Parathyroid adenoma (tissue), 2 donors: ENCODE data around the gene PLD1.

Experiments used
- H2AFZ ChIP-seq: fragments of 300-600 bp; sonication (generic); one replicate; pipeline ENCODE4 v1.7.0; 2017; ENCODE audit warnings: antibody characterized with exemption, mild to moderate bottlenecking
- H3K27ac ChIP-seq: fragments of 300-600 bp; sonication (generic); one replicate; pipeline ENCODE4 v1.7.0; 2017
- H3K27me3 ChIP-seq: fragments of 300-600 bp; sonication (generic); one replicate; pipeline ENCODE4 v1.7.0; 2017; ENCODE audit warnings: low read length; ENCODE audit not compliant: control insufficient read depth, insufficient read depth
- H3K36me3 ChIP-seq: fragments of 300-600 bp; sonication (generic); one replicate; pipeline ENCODE4 v1.7.0; 2017; ENCODE audit warnings: low read length; ENCODE audit not compliant: control insufficient read depth, insufficient read depth
- H3K4me1 ChIP-seq: fragments of 300-600 bp; sonication (generic); one replicate; pipeline ENCODE4 v1.7.0; 2017; ENCODE audit warnings: control low read depth
- H3K4me2 ChIP-seq: fragments of 300-600 bp; sonication (generic); one replicate; pipeline ENCODE4 v1.7.0; 2017; ENCODE audit warnings: low read length
- H3K4me3 ChIP-seq: fragments of 300-600 bp; sonication (generic); one replicate; pipeline ENCODE4 v1.7.0; 2017; ENCODE audit warnings: low read depth, low read length
- H3K79me2 ChIP-seq: fragments of 300-600 bp; sonication (generic); one replicate; pipeline ENCODE4 v1.7.0; 2017; ENCODE audit warnings: control low read depth
- H3K9ac ChIP-seq: fragments of 300-600 bp; sonication (generic); one replicate; pipeline ENCODE4 v1.7.0; 2017; ENCODE audit warnings: mild to moderate bottlenecking
- H3K9me3 ChIP-seq: fragments of 300-600 bp; sonication (generic); one replicate; pipeline ENCODE4 v1.7.0; 2017; ENCODE audit warnings: low read length; ENCODE audit not compliant: control insufficient read depth
- TF ChIP-seq, protein P1 (sequence below): fragments of 300-600 bp; sonication (generic); IDR thresholded peaks from one replicate; pipeline ENCODE4 v1.7.0; 2017; ENCODE audit warnings: antibody characterized with exemption, mild to moderate bottlenecking
- donor health status: primary hyperparathyroidism.

PLD1 gene

DNA sequence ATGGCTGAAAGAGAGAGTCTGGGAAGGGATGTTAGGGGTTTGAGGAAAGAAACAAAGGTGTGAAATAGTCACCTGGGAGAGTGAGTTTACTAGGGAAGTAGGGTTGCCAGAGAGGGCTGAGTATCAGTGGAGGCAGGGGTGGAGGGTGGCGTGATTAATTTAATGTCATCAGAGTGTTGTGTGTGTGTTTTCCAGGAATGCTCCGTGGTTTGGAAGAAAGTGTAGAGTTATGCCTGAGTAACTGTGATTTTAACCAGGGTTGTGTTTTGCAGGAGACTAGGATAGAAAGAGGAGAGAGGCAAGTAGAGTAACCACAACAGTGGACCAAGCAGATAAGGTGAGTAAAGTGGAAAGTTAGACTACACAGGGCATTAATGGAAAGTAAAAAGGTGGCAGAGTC is 27.2 kb downstream of the PLD1 start:
- Histone ChIP-seq H3K4me1 (no peaks in the 10 kb centered on the region), H3K4me3 (no peak overlapping the region), H3K27me3 (no peaks in the 10 kb centered on the region), H3K9me3 (no peaks in the 10 kb centered on the region), H2AFZ (no peak overlapping the region), H3K9ac (no peak overlapping the region), H3K27ac (no peak overlapping the region), H3K79me2 (peaks cover 3% of the 10 kb centered on the region), H3K36me3 (no peaks in the 10 kb centered on the region), H3K4me2 (no peak overlapping the region)
- TF ChIP-seq, protein P1, sequence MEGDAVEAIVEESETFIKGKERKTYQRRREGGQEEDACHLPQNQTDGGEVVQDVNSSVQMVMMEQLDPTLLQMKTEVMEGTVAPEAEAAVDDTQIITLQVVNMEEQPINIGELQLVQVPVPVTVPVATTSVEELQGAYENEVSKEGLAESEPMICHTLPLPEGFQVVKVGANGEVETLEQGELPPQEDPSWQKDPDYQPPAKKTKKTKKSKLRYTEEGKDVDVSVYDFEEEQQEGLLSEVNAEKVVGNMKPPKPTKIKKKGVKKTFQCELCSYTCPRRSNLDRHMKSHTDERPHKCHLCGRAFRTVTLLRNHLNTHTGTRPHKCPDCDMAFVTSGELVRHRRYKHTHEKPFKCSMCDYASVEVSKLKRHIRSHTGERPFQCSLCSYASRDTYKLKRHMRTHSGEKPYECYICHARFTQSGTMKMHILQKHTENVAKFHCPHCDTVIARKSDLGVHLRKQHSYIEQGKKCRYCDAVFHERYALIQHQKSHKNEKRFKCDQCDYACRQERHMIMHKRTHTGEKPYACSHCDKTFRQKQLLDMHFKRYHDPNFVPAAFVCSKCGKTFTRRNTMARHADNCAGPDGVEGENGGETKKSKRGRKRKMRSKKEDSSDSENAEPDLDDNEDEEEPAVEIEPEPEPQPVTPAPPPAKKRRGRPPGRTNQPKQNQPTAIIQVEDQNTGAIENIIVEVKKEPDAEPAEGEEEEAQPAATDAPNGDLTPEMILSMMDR = no peak

- H3K4me3 ChIP-seq = no peak overlapping the region
- no peak overlapping the region for H3K27ac ChIP-seq
- TF ChIP-seq, protein P1 = no peak
Measured at GRCh38 chr3:171782617-171783016, 27.7 kb downstream of the PLD1 start.

DNA sequence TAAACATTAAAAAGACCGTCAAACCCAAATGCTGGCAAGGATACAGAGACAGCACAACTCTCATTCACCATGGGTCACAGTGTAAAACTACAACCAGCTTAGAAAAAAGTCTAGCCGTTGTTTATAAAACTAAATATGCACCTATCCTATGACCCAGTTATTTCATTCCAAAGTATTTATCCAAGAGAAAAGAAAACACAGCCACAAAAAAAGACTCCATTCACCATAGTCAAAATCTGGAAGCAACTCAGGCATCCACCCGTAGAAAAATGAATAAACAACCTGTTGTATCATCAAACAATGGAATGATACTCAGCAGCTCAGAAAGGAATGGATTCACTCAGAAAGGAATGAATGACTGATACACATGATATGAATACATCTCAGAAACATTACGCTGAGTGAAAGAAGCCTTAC is 28.6 kb downstream of the PLD1 start:
- H3K9me3 ChIP-seq = no peaks in the 10 kb centered on the region

More at GRCh38 chr3:171782617-171783016, 27.7 kb downstream of the PLD1 start:
- Histone ChIP-seq H3K9ac (no peak overlapping the region), H3K9me3 (no peaks in the 10 kb centered on the region), H3K36me3 (no peaks in the 10 kb centered on the region), H3K4me1 (no peaks in the 10 kb centered on the region), H3K79me2 (peaks cover 3% of the 10 kb centered on the region), H2AFZ (no peak overlapping the region), H3K27me3 (no peaks in the 10 kb centered on the region), H3K4me2 (no peak overlapping the region)

GRCh38 chr3:171778493-171778892 is 31.8 kb downstream of the PLD1 start:
- Histone ChIP-seq H3K36me3 (no peaks in the 10 kb centered on the region), H3K4me1 (no peaks in the 10 kb centered on the region), H3K79me2 (no peaks in the 10 kb centered on the region), H3K4me2 (no peak overlapping the region), H3K9me3 (no peaks in the 10 kb centered on the region), H3K27me3 (no peaks in the 10 kb centered on the region), H3K4me3 (no peak overlapping the region), H2AFZ (no peak overlapping the region), H3K27ac (no peak overlapping the region), H3K9ac (no peak overlapping the region)
- TF ChIP-seq, protein P1 = no peak

More for the DNA sequence above, 28.6 kb downstream of the PLD1 start:
- no peaks in the 10 kb centered on the region for H3K79me2 ChIP-seq
- H2AFZ ChIP-seq = no peak overlapping the region
- H3K27me3 ChIP-seq = no peaks in the 10 kb centered on the region
- H3K4me1 ChIP-seq = no peaks in the 10 kb centered on the region
- H3K27ac ChIP-seq = no peak overlapping the region
- no peak overlapping the region for H3K4me2 ChIP-seq
- H3K9ac ChIP-seq = no peak overlapping the region
- H3K36me3 ChIP-seq = no peaks in the 10 kb centered on the region
- TF ChIP-seq, protein P1 = no peak
- H3K4me3 ChIP-seq = no peak overlapping the region

DNA sequence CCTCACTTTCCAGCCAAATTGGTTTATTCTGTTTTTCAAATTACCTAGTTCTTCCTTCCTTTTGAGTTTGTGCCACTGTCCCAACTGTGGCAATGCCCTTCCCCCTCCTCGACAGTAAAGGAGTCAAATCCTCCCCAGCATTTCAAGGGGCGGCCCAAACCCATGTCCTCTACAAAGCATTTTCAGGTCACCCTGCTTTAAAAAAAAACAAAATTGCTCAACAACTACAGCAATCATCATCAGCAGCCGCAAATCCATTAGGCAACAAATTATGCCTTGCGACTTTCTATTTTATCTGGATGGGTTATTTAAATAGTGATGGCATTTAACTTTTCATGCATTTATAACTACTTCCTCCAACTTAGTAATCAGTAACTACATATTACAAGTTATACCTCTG is 32.7 kb downstream of the PLD1 start:
- TF ChIP-seq, protein P1 = no peak
- no peak overlapping the region for H3K27ac ChIP-seq

More for the DNA sequence above, 32.7 kb downstream of the PLD1 start:
- no peak overlapping the region for H3K4me2 ChIP-seq
- no peaks in the 10 kb centered on the region for H3K9me3 ChIP-seq
- no peak overlapping the region for H2AFZ ChIP-seq
- H3K4me3 ChIP-seq = no peak overlapping the region
- no peak overlapping the region for H3K9ac ChIP-seq
- H3K36me3 ChIP-seq = no peaks in the 10 kb centered on the region
- no peaks in the 10 kb centered on the region for H3K79me2 ChIP-seq
- H3K4me1 ChIP-seq = no peaks in the 10 kb centered on the region
- H3K27me3 ChIP-seq = no peaks in the 10 kb centered on the region
